ENCODE data around the gene HUNK.

DNA sequence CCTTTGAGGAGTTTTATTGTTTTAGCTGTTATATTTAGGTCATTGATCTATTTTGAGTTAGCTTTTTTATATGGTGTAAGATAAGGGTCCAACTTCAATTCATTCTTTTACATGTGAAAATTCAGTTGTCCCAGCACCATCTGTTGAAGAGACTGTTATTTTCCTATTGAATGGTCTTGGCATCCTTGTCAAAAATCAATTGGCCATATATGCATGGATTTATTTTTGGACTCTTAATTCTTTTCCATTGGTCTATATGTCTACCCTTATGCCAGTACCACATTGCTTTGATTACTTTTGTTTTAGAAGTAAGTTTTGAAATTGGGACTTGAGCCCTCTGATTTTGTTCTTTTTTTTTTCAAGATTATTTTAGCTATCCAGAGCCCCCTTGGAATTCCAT is 35.8 kb upstream of the HUNK start:
- TF ChIP-seq, protein P1, sequence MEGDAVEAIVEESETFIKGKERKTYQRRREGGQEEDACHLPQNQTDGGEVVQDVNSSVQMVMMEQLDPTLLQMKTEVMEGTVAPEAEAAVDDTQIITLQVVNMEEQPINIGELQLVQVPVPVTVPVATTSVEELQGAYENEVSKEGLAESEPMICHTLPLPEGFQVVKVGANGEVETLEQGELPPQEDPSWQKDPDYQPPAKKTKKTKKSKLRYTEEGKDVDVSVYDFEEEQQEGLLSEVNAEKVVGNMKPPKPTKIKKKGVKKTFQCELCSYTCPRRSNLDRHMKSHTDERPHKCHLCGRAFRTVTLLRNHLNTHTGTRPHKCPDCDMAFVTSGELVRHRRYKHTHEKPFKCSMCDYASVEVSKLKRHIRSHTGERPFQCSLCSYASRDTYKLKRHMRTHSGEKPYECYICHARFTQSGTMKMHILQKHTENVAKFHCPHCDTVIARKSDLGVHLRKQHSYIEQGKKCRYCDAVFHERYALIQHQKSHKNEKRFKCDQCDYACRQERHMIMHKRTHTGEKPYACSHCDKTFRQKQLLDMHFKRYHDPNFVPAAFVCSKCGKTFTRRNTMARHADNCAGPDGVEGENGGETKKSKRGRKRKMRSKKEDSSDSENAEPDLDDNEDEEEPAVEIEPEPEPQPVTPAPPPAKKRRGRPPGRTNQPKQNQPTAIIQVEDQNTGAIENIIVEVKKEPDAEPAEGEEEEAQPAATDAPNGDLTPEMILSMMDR (IDR thresholded peaks at IDR 0.05; ENCODE audit: low read depth, low read length): no peak
- TF ChIP-seq POLR2A (IDR thresholded peaks at IDR 0.05; ENCODE audit: extremely low read depth, insufficient read length) (no peak), MAX (IDR thresholded peaks at IDR 0.05; ENCODE audit: low read depth, low read length) (no peak)
